ENCODE results near the gene KDM4B. TPM values are rescaled to one million over a fixed set of nuclear protein-coding genes. Genes with fewer than 3 reads are reported as not detected.

KDM4B gene
- total RNA-seq, 2 experiments from 2014 or later = 46.3 to 46.6 TPM

GRCh38 chr19:4967738-4968461 is 1.0 kb upstream of the KDM4B start:
- ChIA-PET CTCF (interaction anchor here (1.6 to 5.6 kb wide), 4 partner anchors 34 to 158 kb away, joined by 5 to 30 read pairs (median 8); no protein-coding TSS in a partner anchor), POLR2A (interaction anchor here (0.7 to 1.7 kb wide), 5 partner anchors 10 to 702 kb away, joined by 3 to 7 read pairs (median 3); no protein-coding TSS in a partner anchor)
- no peaks in the 10 kb centered on the region for H3K27me3 Mint-ChIP-seq
- peaks cover 19% of the 10 kb centered on the region for H3K36me3 Mint-ChIP-seq (ENCODE audit: low read depth)
- H3K4me3 Mint-ChIP-seq = peak overlapping the region; percentile 66
- H3K9me3 Mint-ChIP-seq = no peaks in the 10 kb centered on the region
- DNase-seq = peak; percentile 15
- ATAC-seq = no peak
- H3K4me1 Mint-ChIP-seq (ENCODE audit: low read depth) = peaks cover 34% of the 10 kb centered on the region
- no peak for TF ChIP-seq CTCF (IDR thresholded peaks at IDR 0.05)
- H3K27ac Mint-ChIP-seq = peak overlapping the region; percentile 96
- intact Hi-C loops (cut with micrococcal nuclease) = no loop called here

GRCh38 chr19:4969292-4969771 is 419 bp downstream of the KDM4B start:
- Mint-ChIP-seq H3K36me3 (ENCODE audit: low read depth) (peaks cover 14% of the 10 kb centered on the region), H3K27ac (no peak overlapping the region), H3K27me3 (no peaks in the 10 kb centered on the region), H3K4me3 (peak overlapping the region; percentile 95), H3K9me3 (no peaks in the 10 kb centered on the region), H3K4me1 (ENCODE audit: low read depth) (peaks cover 36% of the 10 kb centered on the region)
- DNase-seq = no peak
- intact Hi-C loops (cut with micrococcal nuclease) = no loop called here
- CTCF ChIA-PET = interaction anchor here (1.6 to 5.6 kb wide), 3 partner anchors 57 to 160 kb away, joined by 5 to 30 read pairs (median 10); no protein-coding TSS in a partner anchor
- TF ChIP-seq CTCF (IDR thresholded peaks at IDR 0.05) = no peak
- POLR2A ChIA-PET = interaction anchor here (0.8 to 1.9 kb wide), 6 partner anchors 10 to 721 kb away, joined by 3 to 7 read pairs (median 4); no protein-coding TSS in a partner anchor
- ATAC-seq = no peak

- DNase-seq (peak; percentile 22), ATAC-seq (no peak)
- Mint-ChIP-seq H3K4me3 (peak overlapping the region; percentile 95), H3K9me3 (no peaks in the 10 kb centered on the region), H3K27me3 (no peaks in the 10 kb centered on the region), H3K36me3 (ENCODE audit: low read depth) (peaks cover 10% of the 10 kb centered on the region), H3K4me1 (ENCODE audit: low read depth) (peaks cover 39% of the 10 kb centered on the region), H3K27ac (peak overlapping the region; percentile 83)
- CTCF ChIA-PET = interaction anchor here (1.3 to 5.6 kb wide), 6 partner anchors 58 to 160 kb away, joined by 4 to 30 read pairs (median 5); no protein-coding TSS in a partner anchor
- no peak for TF ChIP-seq CTCF (IDR thresholded peaks at IDR 0.05)
- POLR2A ChIA-PET = interaction anchor here (0.8 to 1.9 kb wide), 6 partner anchors 8 to 721 kb away, joined by 3 to 5 read pairs (median 3); no protein-coding TSS in a partner anchor
- intact Hi-C loops (cut with micrococcal nuclease) = no loop called here
These were observed 1.0 kb downstream of the KDM4B start for GRCh38 chr19:4969772-4970531.

GRCh38 chr19:4970558-4971423 is 1.9 kb downstream of the KDM4B start:
- ChIA-PET CTCF (interaction anchor here (1.3 to 5.6 kb wide), 6 partner anchors 59 to 161 kb away, joined by 3 to 30 read pairs (median 4); no protein-coding TSS in a partner anchor), POLR2A (interaction anchor here (0.8 to 1.9 kb wide), 4 partner anchors 9 to 59 kb away, joined by 3 to 5 read pairs (median 4); no protein-coding TSS in a partner anchor)
- TF ChIP-seq CTCF (IDR thresholded peaks at IDR 0.05) = no peak
- DNase-seq = no peak
- Mint-ChIP-seq H3K27me3 (no peaks in the 10 kb centered on the region), H3K4me3 (peak overlapping the region; percentile 95), H3K36me3 (ENCODE audit: low read depth) (peaks cover 8% of the 10 kb centered on the region), H3K9me3 (no peaks in the 10 kb centered on the region), H3K4me1 (ENCODE audit: low read depth) (peaks cover 40% of the 10 kb centered on the region), H3K27ac (peak overlapping the region; percentile 3)
- no peak for ATAC-seq
- intact Hi-C loops (cut with micrococcal nuclease) = no loop called here
